Measurements from ENCODE around the gene TTC9.

TTC9 gene

DNA sequence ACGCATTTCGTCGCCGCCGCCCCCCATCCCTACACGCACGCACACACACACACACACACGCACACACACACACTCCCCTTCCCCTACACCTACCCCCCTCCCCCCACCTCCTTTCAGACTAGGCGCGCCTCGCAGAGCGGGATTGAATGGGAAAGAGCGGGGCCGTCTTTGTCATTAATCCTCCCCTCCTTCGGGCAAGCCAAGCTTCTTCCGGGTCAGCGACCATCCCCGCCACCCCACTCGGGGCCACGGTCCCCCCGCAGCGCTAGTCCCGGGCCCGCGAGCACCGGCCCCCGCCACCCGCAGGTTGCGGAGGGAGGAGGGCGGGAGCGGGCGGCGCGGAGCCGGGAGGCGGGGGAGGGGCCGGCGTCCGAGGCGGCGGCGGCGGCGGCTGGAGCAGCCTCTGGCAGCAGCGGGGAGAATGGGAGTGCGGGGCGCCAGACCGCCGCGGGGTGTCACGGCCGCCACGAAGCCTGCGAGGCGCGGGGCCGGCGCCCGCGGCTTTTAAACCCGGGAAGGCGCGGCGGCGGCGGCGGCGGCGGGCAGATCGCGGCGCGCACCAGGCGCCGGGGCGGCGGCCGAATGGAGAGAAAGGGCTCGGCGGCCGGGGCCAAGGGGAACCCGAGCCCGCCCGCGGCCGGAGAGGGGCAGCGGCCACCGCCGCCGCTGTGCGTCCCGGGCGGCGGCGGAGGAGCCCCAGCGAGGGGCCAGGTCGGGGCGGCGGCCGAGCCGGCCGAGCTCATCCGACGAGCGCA, at the start of gene TTC9:
TSS of gene TTC9 (plus strand) at position 369 of the 755 bp plus-strand sequence. CDS start at position 583, 214 bp downstream.
- TF ChIP-seq, protein P1, sequence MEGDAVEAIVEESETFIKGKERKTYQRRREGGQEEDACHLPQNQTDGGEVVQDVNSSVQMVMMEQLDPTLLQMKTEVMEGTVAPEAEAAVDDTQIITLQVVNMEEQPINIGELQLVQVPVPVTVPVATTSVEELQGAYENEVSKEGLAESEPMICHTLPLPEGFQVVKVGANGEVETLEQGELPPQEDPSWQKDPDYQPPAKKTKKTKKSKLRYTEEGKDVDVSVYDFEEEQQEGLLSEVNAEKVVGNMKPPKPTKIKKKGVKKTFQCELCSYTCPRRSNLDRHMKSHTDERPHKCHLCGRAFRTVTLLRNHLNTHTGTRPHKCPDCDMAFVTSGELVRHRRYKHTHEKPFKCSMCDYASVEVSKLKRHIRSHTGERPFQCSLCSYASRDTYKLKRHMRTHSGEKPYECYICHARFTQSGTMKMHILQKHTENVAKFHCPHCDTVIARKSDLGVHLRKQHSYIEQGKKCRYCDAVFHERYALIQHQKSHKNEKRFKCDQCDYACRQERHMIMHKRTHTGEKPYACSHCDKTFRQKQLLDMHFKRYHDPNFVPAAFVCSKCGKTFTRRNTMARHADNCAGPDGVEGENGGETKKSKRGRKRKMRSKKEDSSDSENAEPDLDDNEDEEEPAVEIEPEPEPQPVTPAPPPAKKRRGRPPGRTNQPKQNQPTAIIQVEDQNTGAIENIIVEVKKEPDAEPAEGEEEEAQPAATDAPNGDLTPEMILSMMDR (IDR thresholded peaks at IDR 0.05; ENCODE audit: borderline replicate concordance, insufficient read depth, low read depth, low read length): no peak
- H3K4me3 ChIP-seq (ENCODE audit: low read depth, low read length): peak within 1 kb of the TSS; percentile 59

DNA sequence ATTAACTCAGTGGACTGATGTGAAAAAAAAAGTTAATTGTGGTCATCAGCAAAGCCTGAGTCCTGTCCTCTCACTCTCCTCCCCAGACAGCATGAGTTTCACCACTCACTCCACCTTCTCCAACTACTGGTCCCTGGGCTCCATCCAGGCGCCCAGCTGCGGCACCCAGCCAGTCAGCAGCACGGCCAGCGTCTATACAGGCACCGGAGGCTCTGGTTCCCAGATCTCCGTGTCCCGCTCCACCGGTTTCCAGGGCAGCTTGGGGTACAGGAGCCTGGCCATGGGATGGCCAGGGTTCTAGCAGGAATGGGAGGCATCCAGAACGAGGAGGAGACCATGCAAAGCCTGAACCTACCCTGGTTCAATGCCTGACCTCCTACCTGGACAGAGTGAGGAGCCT, 47.3 kb upstream of the TTC9 start:
- TF ChIP-seq, protein P1 (IDR thresholded peaks at IDR 0.05; ENCODE audit: borderline replicate concordance, insufficient read depth, low read depth, low read length): no peak
- H3K4me3 ChIP-seq (ENCODE audit: low read depth, low read length): no peak overlapping the region

DNA sequence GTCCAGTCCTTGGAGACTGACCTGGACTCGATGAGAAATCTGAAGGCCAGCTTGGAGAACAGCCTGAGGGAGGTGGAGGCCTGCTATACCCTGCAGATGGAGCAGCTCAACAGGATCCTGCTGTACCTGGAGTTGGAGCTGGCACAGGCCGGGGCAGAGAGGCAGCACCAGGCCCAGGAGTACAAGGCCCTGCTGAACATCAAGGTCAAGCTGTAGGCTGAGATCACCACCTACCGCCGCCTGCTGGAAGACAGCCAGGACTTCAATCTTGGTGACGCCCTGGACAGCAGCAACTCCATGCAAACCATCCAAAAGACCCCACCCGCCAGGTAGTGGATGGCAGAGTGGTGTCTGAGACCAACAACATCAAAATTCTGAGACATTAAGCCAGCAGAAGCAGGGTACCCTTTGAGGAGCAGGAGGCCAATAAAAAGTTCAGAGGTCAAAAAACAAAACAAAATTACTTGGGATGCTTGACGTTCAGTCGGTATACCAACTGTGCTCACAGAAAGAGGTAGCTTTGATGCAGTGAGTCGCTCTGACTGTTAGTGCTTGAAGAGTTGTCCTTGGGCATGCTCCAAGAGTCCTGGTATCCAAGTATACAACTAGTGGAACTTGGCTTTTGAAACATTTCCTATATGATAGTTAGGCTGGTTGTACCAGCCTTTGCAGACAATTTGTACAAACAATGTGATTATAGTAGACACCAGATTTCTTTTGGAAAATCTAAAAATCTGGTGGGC, 46.1 kb upstream of the TTC9 start:
- TF ChIP-seq, protein P1 (IDR thresholded peaks at IDR 0.05; ENCODE audit: borderline replicate concordance, insufficient read depth, low read depth, low read length): no peak
- no peak overlapping the region for H3K4me3 ChIP-seq (ENCODE audit: low read depth, low read length)

DNA sequence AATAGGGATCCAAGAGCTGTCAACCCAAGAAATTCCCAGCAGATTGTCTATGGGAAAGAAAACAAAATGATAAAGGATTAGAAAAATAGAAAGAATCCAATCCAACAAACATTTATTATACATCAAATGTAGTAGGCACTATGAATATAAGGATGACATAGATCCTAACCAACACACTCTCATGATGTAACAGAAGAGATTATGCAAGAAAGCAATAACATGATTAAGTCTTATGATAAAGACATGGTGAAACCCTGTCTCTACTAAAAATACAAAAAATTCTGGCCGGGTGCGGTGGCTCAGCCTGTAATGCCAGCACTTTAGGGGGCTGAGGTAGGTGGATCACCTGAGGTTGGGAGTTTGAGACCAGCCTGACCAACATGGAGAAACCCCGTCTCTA, 44.0 kb upstream of the TTC9 start:
- H3K4me3 ChIP-seq (ENCODE audit: low read depth, low read length): no peak overlapping the region
- TF ChIP-seq, protein P1 (IDR thresholded peaks at IDR 0.05; ENCODE audit: borderline replicate concordance, insufficient read depth, low read depth, low read length): no peak

DNA sequence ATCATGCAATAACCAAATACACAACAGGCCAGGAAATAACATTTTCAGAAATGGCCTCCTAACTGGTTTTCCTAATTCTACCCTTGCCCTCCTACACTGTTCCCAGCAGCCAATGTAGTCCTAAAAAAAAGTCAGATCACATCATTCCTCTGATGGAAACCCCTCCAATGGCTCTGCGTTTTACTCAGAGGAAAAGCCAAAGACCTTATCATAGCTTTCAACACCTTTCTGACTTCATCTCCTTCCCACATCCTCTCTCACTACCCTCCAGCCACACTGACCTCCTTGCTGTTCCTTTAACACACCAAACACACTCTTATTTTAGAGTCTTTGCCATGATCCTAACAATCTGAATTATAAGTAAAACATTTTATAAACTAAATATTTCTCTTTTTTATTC, 42.4 kb upstream of the TTC9 start:
- no peak overlapping the region for H3K4me3 ChIP-seq (ENCODE audit: low read depth, low read length)
- TF ChIP-seq, protein P1 (IDR thresholded peaks at IDR 0.05; ENCODE audit: borderline replicate concordance, insufficient read depth, low read depth, low read length): no peak

DNA sequence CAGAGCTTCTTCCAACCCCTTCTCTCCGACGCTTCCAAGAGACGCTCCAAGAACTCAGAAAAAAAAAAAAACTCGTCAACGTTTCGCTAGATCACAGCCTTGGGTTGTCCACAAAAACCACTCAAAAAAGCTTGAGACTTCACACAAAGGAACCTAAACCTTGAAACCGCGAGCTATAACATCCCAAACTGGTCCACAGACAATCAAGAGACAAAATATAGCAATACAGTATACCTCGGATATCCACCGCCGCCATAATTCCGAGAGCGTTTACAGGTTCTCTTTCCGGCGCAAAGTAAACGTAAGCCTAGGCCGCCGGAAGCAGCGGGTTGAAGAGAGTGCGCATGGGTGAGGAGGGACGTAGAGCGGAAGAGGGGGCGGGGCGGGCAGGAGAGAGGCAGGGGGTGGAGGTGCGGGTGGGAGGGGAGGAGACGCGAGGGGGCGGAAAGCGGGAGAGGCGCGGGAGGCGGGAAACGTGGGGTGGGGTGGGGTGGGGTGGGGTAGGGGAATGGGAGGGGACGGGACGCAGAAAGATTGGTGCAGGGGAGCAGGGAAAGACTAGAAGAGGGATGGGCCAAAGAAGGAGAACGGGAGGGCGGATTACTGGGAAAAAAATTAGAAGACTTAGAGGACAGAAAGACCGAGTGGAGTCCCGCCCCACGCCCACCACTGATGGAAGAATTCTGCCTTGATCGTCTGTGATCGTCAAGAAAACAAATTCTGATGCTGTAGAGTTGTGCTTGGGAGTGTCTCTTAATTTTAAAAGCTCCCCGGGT, 41.1 kb upstream of the TTC9 start, which contains the start of gene MED6:
TSS of gene MED6 (minus strand) at position 274 of the 776 bp plus-strand sequence. CDS start at position 256, 18 bp downstream.
- TF ChIP-seq, protein P1 (IDR thresholded peaks at IDR 0.05; ENCODE audit: borderline replicate concordance, insufficient read depth, low read depth, low read length): no peak
- peak within 1 kb of the TSS; percentile 68 for H3K4me3 ChIP-seq (ENCODE audit: low read depth, low read length)

Measured in GM12875 (cell line).